ENCODE results near the gene NVL. TPM values are rescaled to one million over a fixed set of nuclear protein-coding genes. Genes with fewer than 3 reads are reported as not detected.

The NVL gene
- polyA plus RNA-seq, 1 donor from 2014 or later = 77.3 TPM

DNA sequence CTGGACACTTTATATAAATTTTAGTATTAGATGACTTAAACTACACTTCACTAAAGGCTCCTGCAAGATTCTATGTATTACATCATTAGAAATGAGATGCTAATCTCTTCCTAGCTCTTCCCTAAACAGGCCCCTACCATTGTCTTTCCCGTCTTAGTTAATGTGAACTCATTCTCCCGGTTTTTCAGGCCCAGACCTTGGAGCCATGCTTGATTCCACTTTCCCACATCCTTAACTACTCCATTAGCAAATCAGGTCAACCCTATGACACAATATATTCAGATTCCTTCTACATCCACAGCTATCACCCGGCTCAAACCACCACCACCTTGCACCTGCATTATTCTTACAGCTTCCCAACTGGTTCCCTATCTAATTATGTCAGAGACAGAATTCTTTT lies 73.3 kb downstream of the NVL start:
- Histone ChIP-seq H4K20me1 (ENCODE audit: insufficient read depth) (no peaks in the 10 kb centered on the region), H3K27me3 (ENCODE audit: insufficient read depth, low read depth, low read length) (no peaks in the 10 kb centered on the region), H2AFZ (ENCODE audit: low read depth, low read length) (no peak overlapping the region), H3K4me3 (ENCODE audit: low read length) (no peak overlapping the region), H3K9me3 (ENCODE audit: low read length) (no peaks in the 10 kb centered on the region), H3K9ac (ENCODE audit: low read length) (no peak overlapping the region), H3K79me2 (replicated peaks; ENCODE audit: insufficient read depth, low read length) (no peaks in the 10 kb centered on the region), H3K36me3 (ENCODE audit: insufficient read depth, low read length) (no peaks in the 10 kb centered on the region), H3K9me2 (ENCODE audit: insufficient read depth, low read length) (no peaks in the 10 kb centered on the region), H3K4me2 (ENCODE audit: low read length) (no peak overlapping the region), H3K27ac (ENCODE audit: low read length) (no peak overlapping the region), H3F3A (ENCODE audit: insufficient read depth, low read length, poor library complexity, severe bottlenecking) (no peaks in the 10 kb centered on the region)
- TF ChIP-seq MXI1 (conservative IDR thresholded peaks at IDR 0.05; ENCODE audit: poor library complexity, severe bottlenecking) (no peak), POLR2AphosphoS5 (IDR thresholded peaks at IDR 0.05) (no peak)
- TF ChIP-seq, protein P1, sequence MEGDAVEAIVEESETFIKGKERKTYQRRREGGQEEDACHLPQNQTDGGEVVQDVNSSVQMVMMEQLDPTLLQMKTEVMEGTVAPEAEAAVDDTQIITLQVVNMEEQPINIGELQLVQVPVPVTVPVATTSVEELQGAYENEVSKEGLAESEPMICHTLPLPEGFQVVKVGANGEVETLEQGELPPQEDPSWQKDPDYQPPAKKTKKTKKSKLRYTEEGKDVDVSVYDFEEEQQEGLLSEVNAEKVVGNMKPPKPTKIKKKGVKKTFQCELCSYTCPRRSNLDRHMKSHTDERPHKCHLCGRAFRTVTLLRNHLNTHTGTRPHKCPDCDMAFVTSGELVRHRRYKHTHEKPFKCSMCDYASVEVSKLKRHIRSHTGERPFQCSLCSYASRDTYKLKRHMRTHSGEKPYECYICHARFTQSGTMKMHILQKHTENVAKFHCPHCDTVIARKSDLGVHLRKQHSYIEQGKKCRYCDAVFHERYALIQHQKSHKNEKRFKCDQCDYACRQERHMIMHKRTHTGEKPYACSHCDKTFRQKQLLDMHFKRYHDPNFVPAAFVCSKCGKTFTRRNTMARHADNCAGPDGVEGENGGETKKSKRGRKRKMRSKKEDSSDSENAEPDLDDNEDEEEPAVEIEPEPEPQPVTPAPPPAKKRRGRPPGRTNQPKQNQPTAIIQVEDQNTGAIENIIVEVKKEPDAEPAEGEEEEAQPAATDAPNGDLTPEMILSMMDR (IDR thresholded peaks at IDR 0.05; ENCODE audit: poor library complexity, severe bottlenecking) = no peak

- H4K20me1 ChIP-seq (ENCODE audit: insufficient read depth) = no peaks in the 10 kb centered on the region
- no peaks in the 10 kb centered on the region for H3K36me3 ChIP-seq (ENCODE audit: insufficient read depth, low read length)
- no peaks in the 10 kb centered on the region for H3K9me2 ChIP-seq (ENCODE audit: insufficient read depth, low read length)
- no peak overlapping the region for H3K4me2 ChIP-seq (ENCODE audit: low read length)
- no peak overlapping the region for H3K9ac ChIP-seq (ENCODE audit: low read length)
- H2AFZ ChIP-seq (ENCODE audit: low read depth, low read length) = no peak overlapping the region
- no peak overlapping the region for H3K4me3 ChIP-seq (ENCODE audit: low read length)
- H3K27ac ChIP-seq (ENCODE audit: low read length) = no peak overlapping the region
- H3K79me2 ChIP-seq (replicated peaks; ENCODE audit: insufficient read depth, low read length) = no peaks in the 10 kb centered on the region
- TF ChIP-seq, protein P2, sequence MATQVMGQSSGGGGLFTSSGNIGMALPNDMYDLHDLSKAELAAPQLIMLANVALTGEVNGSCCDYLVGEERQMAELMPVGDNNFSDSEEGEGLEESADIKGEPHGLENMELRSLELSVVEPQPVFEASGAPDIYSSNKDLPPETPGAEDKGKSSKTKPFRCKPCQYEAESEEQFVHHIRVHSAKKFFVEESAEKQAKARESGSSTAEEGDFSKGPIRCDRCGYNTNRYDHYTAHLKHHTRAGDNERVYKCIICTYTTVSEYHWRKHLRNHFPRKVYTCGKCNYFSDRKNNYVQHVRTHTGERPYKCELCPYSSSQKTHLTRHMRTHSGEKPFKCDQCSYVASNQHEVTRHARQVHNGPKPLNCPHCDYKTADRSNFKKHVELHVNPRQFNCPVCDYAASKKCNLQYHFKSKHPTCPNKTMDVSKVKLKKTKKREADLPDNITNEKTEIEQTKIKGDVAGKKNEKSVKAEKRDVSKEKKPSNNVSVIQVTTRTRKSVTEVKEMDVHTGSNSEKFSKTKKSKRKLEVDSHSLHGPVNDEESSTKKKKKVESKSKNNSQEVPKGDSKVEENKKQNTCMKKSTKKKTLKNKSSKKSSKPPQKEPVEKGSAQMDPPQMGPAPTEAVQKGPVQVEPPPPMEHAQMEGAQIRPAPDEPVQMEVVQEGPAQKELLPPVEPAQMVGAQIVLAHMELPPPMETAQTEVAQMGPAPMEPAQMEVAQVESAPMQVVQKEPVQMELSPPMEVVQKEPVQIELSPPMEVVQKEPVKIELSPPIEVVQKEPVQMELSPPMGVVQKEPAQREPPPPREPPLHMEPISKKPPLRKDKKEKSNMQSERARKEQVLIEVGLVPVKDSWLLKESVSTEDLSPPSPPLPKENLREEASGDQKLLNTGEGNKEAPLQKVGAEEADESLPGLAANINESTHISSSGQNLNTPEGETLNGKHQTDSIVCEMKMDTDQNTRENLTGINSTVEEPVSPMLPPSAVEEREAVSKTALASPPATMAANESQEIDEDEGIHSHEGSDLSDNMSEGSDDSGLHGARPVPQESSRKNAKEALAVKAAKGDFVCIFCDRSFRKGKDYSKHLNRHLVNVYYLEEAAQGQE (IDR thresholded peaks at IDR 0.05; ENCODE audit: borderline replicate concordance) = no peak
- TF ChIP-seq SMC3 (conservative IDR thresholded peaks at IDR 0.05; ENCODE audit: poor library complexity) (no peak), EP300 (conservative IDR thresholded peaks at IDR 0.05; ENCODE audit: poor library complexity, severe bottlenecking) (no peak), RAD21 (conservative IDR thresholded peaks at IDR 0.05) (no peak), EZH2 (IDR thresholded peaks at IDR 0.05; ENCODE audit: borderline replicate concordance, insufficient read depth, low read length, poor library complexity, severe bottlenecking) (no peak), TAF1 (IDR thresholded peaks at IDR 0.05; ENCODE audit: low read depth) (no peak), POLR2AphosphoS5 (IDR thresholded peaks at IDR 0.05) (no peak), MXI1 (conservative IDR thresholded peaks at IDR 0.05; ENCODE audit: poor library complexity, severe bottlenecking) (no peak)
- TF ChIP-seq, protein P1 (IDR thresholded peaks at IDR 0.05; ENCODE audit: poor library complexity, severe bottlenecking) = no peak
- H3K9me3 ChIP-seq (ENCODE audit: low read length) = no peaks in the 10 kb centered on the region
- no peaks in the 10 kb centered on the region for H3K27me3 ChIP-seq (ENCODE audit: insufficient read depth, low read depth, low read length)
- no peaks in the 10 kb centered on the region for H3F3A ChIP-seq (ENCODE audit: insufficient read depth, low read length, poor library complexity, severe bottlenecking)
Observed at GRCh38 chr1:224253721-224254120, 76.3 kb downstream of the NVL start.

All from neural cell (in vitro differentiated cells).